Panc1 (cell line): ENCODE data around the gene RFC2. TPM values are rescaled to one million over a fixed set of nuclear protein-coding genes. Genes with fewer than 3 reads are reported as not detected.

Experiments
- ATAC-seq: fragments of 200-7000 bp; cut with Tn5 transposase; 2 replicates; pipeline ENCODE4 v1.9.1; 2020; ENCODE audit warnings: mild to moderate bottlenecking, moderate library complexity
- BruUV-seq: library from RNA; stranded (reverse); fragments of 400-500 nt; replicated peaks from 2 replicates; lab custom pipeline; 2021; lab: Mats Ljungman, UMichigan
- CTCF ChIA-PET: fragments of 300-600 bp; sonication (Branson Sonifier 250); formaldehyde crosslinking; loops from one replicate; lab custom pipeline; 2022; ENCODE audit warnings: antibody characterized with exemption; lab: Charles Lee
- POLR2A ChIA-PET: fragments of 300-600 bp; sonication (Branson Sonifier 250); formaldehyde crosslinking; loops from one replicate; lab custom pipeline; 2022; ENCODE audit warnings: antibody characterized with exemption; lab: Charles Lee
- DNase-seq: peaks from one replicate; pipeline ENCODE4 v3.0.0-alpha.2; 2010; ENCODE audit warnings: low read depth, low spot score
- H3K27ac ChIP-seq: 2 replicates; pipeline ENCODE4 v1.5.1; 2011; ENCODE audit warnings: mild to moderate bottlenecking, low read length, inconsistent platforms
- H3K27me3 ChIP-seq: fragments of 200-500 bp; sonication (Bioruptor generic); 2 replicates; pipeline ENCODE4 v1.6.0; 2014; ENCODE audit warnings: low read length, inconsistent platforms; ENCODE audit not compliant: control insufficient read depth, insufficient read depth
- H3K36me3 ChIP-seq: fragments of 200-500 bp; sonication (Bioruptor generic); 2 replicates; pipeline ENCODE4 v1.5.1; 2014; ENCODE audit warnings: inconsistent platforms, mild to moderate bottlenecking, low read length, moderate library complexity; ENCODE audit not compliant: control insufficient read depth, insufficient read depth
- H3K4me1 ChIP-seq: 2 replicates; pipeline ENCODE4 v1.5.1; 2011; ENCODE audit warnings: inconsistent platforms, mild to moderate bottlenecking, low read length, moderate library complexity; ENCODE audit not compliant: control insufficient read depth, insufficient read depth
- H3K4me3 ChIP-seq, 2 experiments: 2 replicates each; pipeline ENCODE4 v1.5.1; 2011 to 2012; ENCODE audit warnings: low read depth in 2 of 2, low read length in 2 of 2, mild to moderate bottlenecking in 2 of 2, inconsistent platforms in 1 of 2, moderate library complexity in 1 of 2
- H3K9me3 ChIP-seq: fragments of 200-500 bp; sonication (Bioruptor generic); 2 replicates; pipeline ENCODE4 v1.5.1; 2014; ENCODE audit warnings: low read depth, mild to moderate bottlenecking, inconsistent platforms, low read length, moderate library complexity; ENCODE audit not compliant: control insufficient read depth, insufficient read depth
- POLR2AphosphoS5 ChIP-seq: IDR thresholded peaks from 2 replicates; pipeline ENCODE4 v1.6.1; 2012; ENCODE audit warnings: mild to moderate bottlenecking, low read depth, low read length, moderate library complexity
- SIN3A ChIP-seq: IDR thresholded peaks from 2 replicates; pipeline ENCODE4 v1.6.1; 2012; ENCODE audit warnings: low read depth, mild to moderate bottlenecking, low read length, moderate library complexity, borderline replicate concordance; ENCODE audit not compliant: insufficient read depth
- TCF7L2 ChIP-seq: IDR thresholded peaks from 2 replicates; pipeline ENCODE4 v1.6.1; 2011; ENCODE audit warnings: mild to moderate bottlenecking, low read depth, low read length, inconsistent platforms
- in situ Hi-C: cut with HindIII; loops from 2 replicates; pipeline ENCODE4 v1.10.0; 2016; ENCODE audit warnings: low sequenced_read_pairs, low pct_unique_long_range_greater_than_20kb
- intact Hi-C: fragments of 100-400 bp; cut with micrococcal nuclease; formaldehyde crosslinking; loops from one replicate; pipeline ENCODE4 v1.10.0; 2022; ENCODE audit not compliant: unreplicated experiment
- total RNA-seq: library from RNA; stranded (reverse); gene quantifications from one replicate; pipeline ENCODE4 v1.2.1, GENCODE V29; 2021; ENCODE audit not compliant: unreplicated experiment
- TF ChIP-seq, protein P1 (sequence below): fragments of 450-650 bp; IDR thresholded peaks from 2 replicates; pipeline ENCODE4 v1.5.1; 2017; ENCODE audit warnings: mild to moderate bottlenecking
- TF ChIP-seq, protein P2 (sequence below), 2 experiments: IDR thresholded peaks; 2 replicates each; pipeline ENCODE4 v1.6.1; 2011 to 2012; ENCODE audit warnings: low read depth in 2 of 2, control low read depth in 1 of 2, low read length in 1 of 2, mild to moderate bottlenecking in 1 of 2, moderate library complexity in 1 of 2; ENCODE audit not compliant: insufficient read depth in 1 of 2

The RFC2 gene
- total RNA-seq, 1 experiment from 2014 or later, result 56.2 TPM

DNA sequence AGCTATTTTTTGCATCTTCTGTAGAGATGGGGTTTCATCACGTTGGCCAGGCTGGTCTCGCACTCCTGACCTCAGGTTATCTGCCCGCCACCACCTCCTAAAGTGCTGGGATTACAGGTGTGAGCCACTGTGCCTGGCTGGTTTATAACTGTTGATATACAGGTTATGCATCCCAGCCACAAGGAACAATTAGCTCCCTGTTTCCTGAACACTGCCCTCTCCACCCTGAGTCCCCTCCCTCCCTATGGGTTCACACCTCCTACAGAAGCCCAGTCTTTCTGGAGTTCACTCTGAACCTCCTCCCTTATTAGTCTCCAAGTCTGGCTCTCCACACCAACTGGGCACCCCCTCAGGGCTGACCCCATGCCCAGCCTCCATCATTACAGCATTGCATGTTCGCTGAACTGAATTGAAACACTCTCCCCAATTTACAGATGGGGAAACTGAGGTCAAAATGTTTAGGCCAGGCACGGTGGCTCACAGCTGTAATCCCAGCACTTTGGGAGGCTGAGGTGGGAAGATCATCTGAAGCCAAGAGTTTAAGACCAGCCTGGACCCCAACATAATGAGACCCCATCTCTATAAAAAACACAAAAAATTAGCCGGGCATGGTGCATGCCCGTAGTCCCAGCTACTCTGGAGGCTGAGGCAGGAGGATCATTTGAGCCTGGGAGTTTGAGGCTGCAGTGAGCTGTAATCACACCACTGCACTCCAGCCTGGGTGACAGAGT is 33.3 kb upstream of the RFC2 start:
- ATAC-seq (no peak), DNase-seq (no peak)
- TF ChIP-seq, protein P1, sequence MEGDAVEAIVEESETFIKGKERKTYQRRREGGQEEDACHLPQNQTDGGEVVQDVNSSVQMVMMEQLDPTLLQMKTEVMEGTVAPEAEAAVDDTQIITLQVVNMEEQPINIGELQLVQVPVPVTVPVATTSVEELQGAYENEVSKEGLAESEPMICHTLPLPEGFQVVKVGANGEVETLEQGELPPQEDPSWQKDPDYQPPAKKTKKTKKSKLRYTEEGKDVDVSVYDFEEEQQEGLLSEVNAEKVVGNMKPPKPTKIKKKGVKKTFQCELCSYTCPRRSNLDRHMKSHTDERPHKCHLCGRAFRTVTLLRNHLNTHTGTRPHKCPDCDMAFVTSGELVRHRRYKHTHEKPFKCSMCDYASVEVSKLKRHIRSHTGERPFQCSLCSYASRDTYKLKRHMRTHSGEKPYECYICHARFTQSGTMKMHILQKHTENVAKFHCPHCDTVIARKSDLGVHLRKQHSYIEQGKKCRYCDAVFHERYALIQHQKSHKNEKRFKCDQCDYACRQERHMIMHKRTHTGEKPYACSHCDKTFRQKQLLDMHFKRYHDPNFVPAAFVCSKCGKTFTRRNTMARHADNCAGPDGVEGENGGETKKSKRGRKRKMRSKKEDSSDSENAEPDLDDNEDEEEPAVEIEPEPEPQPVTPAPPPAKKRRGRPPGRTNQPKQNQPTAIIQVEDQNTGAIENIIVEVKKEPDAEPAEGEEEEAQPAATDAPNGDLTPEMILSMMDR, result no peak
- TF ChIP-seq, protein P2, sequence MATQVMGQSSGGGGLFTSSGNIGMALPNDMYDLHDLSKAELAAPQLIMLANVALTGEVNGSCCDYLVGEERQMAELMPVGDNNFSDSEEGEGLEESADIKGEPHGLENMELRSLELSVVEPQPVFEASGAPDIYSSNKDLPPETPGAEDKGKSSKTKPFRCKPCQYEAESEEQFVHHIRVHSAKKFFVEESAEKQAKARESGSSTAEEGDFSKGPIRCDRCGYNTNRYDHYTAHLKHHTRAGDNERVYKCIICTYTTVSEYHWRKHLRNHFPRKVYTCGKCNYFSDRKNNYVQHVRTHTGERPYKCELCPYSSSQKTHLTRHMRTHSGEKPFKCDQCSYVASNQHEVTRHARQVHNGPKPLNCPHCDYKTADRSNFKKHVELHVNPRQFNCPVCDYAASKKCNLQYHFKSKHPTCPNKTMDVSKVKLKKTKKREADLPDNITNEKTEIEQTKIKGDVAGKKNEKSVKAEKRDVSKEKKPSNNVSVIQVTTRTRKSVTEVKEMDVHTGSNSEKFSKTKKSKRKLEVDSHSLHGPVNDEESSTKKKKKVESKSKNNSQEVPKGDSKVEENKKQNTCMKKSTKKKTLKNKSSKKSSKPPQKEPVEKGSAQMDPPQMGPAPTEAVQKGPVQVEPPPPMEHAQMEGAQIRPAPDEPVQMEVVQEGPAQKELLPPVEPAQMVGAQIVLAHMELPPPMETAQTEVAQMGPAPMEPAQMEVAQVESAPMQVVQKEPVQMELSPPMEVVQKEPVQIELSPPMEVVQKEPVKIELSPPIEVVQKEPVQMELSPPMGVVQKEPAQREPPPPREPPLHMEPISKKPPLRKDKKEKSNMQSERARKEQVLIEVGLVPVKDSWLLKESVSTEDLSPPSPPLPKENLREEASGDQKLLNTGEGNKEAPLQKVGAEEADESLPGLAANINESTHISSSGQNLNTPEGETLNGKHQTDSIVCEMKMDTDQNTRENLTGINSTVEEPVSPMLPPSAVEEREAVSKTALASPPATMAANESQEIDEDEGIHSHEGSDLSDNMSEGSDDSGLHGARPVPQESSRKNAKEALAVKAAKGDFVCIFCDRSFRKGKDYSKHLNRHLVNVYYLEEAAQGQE (IDR thresholded peaks at IDR 0.05; ENCODE audit: insufficient read depth in 1 of 2, low read depth in 2 of 2, low read length in 1 of 2), result no peak
- TF ChIP-seq TCF7L2 (no peak), POLR2AphosphoS5 (no peak)
- no TSS peak for BruUV-seq
- Histone ChIP-seq H3K9me3 (no peaks in the 10 kb centered on the region), H3K27me3 (no peaks in the 10 kb centered on the region), H3K4me3 (peak overlapping the region in 1 of 2 experiments; percentile 79; a peak in 2 of 4 replicates), H3K27ac (peak overlapping the region; percentile 89; the same call in 1 of the 2 replicates), H3K4me1 (peaks cover 52% of the 10 kb centered on the region), H3K36me3 (no peaks in the 10 kb centered on the region)
- POLR2A ChIA-PET, result interaction anchor here (0.6 kb wide), 1 partner anchor 13 kb away, joined by 3 read pairs; no protein-coding TSS in a partner anchor
- in situ Hi-C loops (no loop called here), intact Hi-C loops (no loop called here)
- CTCF ChIA-PET, result interaction anchor here (0.6 to 3.2 kb wide), 5 partner anchors 10 to 81 kb away, joined by 3 to 13 read pairs (median 5); no protein-coding TSS in a partner anchor

DNA sequence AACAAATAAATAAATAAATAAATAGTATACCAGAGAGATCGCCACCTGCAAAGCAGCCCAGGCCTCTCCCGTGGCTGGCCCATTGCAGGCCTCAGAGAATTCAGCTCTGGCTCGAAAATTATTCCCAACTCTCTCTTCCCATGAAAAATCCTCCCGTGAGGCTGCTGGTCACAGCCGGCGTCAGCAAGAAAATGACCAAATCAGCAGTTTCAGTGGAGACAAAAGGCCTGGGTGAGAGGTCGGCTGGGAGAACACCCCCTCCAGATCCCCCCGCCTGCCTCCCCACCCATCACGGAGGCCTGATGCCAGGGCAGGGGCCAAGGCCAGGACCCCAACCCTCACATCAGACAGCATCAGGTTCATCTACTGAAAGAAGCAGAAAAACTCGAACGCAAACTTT is 31.9 kb upstream of the RFC2 start:
- TF ChIP-seq TCF7L2 (no peak), SIN3A (no peak), POLR2AphosphoS5 (no peak)
- TF ChIP-seq, protein P1, result no peak
- TF ChIP-seq, protein P2 (IDR thresholded peaks at IDR 0.05; ENCODE audit: insufficient read depth in 1 of 2, low read depth in 2 of 2, low read length in 1 of 2), result no peak
- DNase-seq, result no peak
- no peaks in the 10 kb centered on the region for H3K9me3 ChIP-seq
- intact Hi-C loops, result no loop called here
- ChIA-PET CTCF (no interaction called here), POLR2A (interaction anchor here (0.9 kb wide), 1 partner anchor 10 kb away, joined by 3 read pairs; no protein-coding TSS in a partner anchor)
- BruUV-seq, result no TSS peak
- no peaks in the 10 kb centered on the region for H3K27me3 ChIP-seq
- H3K36me3 ChIP-seq, result no peaks in the 10 kb centered on the region
- peak overlapping the region; percentile 64; the same call in 1 of the 2 replicates for H3K27ac ChIP-seq
- in situ Hi-C loops, result no loop called here
- H3K4me3 ChIP-seq, result no peak overlapping the region
- H3K4me1 ChIP-seq, result peaks cover 45% of the 10 kb centered on the region
- no peak for ATAC-seq
